Measurements from ENCODE around the gene TIAM2. TPM values are rescaled to one million over a fixed set of nuclear protein-coding genes. Genes with fewer than 3 reads are reported as not detected.
"Not testable (repeated sequence)": the region's sequence is repeated elsewhere in the genome, so short reads cannot be mapped to it uniquely, and the experiment has no call there.

Gene TIAM2
- total RNA-seq, 2 donors from 2014 or later = 3.1 to 6.6 TPM

- TF ChIP-seq CTCF (IDR thresholded peaks at IDR 0.05) = peak in 5 of 7 experiments; percentile 10 to 25 (median 22)
- DNase-seq; H3K27me3 ChIP-seq; H3K9me3 ChIP-seq; H3K4me3 ChIP-seq; H3K27ac ChIP-seq; H3K4me1 ChIP-seq; intact Hi-C loops (cut with DNase I); H3K36me3 ChIP-seq (replicated peaks in 1 of 2; ENCODE audit: insufficient read depth in 1 of 2, low read depth in 2 of 2); ATAC-seq: not testable (repeated sequence)
- WGBS, 2 donors = 83 to 96% methylated on average over 5 of the region's 5 CpGs
These were observed 273.2 kb downstream of the TIAM2 start for GRCh38 chr6:155268088-155268867.

- no peak overlapping the region for H3K27ac ChIP-seq
- no peak overlapping the region for H3K4me3 ChIP-seq
- 96 to 98% methylated on average over 3 of the region's 3 CpGs for WGBS, 2 donors
- TF ChIP-seq CTCF (IDR thresholded peaks at IDR 0.05) = no peak
- TF ChIP-seq POLR2A (IDR thresholded peaks at IDR 0.05) = no peak
- intact Hi-C loops (cut with DNase I) = no loop called here
- H3K27me3 ChIP-seq = no peaks in the 10 kb centered on the region
- H3K9me3 ChIP-seq = no peaks in the 10 kb centered on the region
- H3K4me1 ChIP-seq = no peaks in the 10 kb centered on the region
- DNase-seq (no peak), ATAC-seq (no peak)
- H3K36me3 ChIP-seq (replicated peaks in 1 of 2; ENCODE audit: insufficient read depth in 1 of 2, low read depth in 2 of 2) = no peaks in the 10 kb centered on the region
These were observed 274.6 kb downstream of the TIAM2 start for GRCh38 chr6:155269765-155270164.

GRCh38 chr6:155270561-155271091 is 275.5 kb downstream of the TIAM2 start:
- WGBS, 2 donors = 75 to 79% methylated on average over 7 of the region's 7 CpGs
- DNase-seq (no peak), ATAC-seq (no peak)
- no peaks in the 10 kb centered on the region for H3K36me3 ChIP-seq (replicated peaks in 1 of 2; ENCODE audit: insufficient read depth in 1 of 2, low read depth in 2 of 2)
- no peaks in the 10 kb centered on the region for H3K4me1 ChIP-seq
- H3K27me3 ChIP-seq = no peaks in the 10 kb centered on the region
- intact Hi-C loops (cut with DNase I) = no loop called here
- H3K4me3 ChIP-seq = no peak overlapping the region
- no peaks in the 10 kb centered on the region for H3K9me3 ChIP-seq
- no peak overlapping the region for H3K27ac ChIP-seq
- no peak for TF ChIP-seq CTCF (IDR thresholded peaks at IDR 0.05)
- no peak for TF ChIP-seq POLR2A (IDR thresholded peaks at IDR 0.05)

GRCh38 chr6:155271145-155271544 is 276.0 kb downstream of the TIAM2 start:
- H3K27me3 ChIP-seq = no peaks in the 10 kb centered on the region
- H3K36me3 ChIP-seq (replicated peaks in 1 of 2; ENCODE audit: insufficient read depth in 1 of 2, low read depth in 2 of 2) = no peaks in the 10 kb centered on the region
- H3K27ac ChIP-seq = no peak overlapping the region
- ATAC-seq (no peak), DNase-seq (no peak)
- TF ChIP-seq POLR2A (IDR thresholded peaks at IDR 0.05) = no peak
- intact Hi-C loops (cut with DNase I) = no loop called here
- H3K9me3 ChIP-seq = no peaks in the 10 kb centered on the region
- H3K4me3 ChIP-seq = no peak overlapping the region
- H3K4me1 ChIP-seq = no peaks in the 10 kb centered on the region

GRCh38 chr6:155272353-155273232 is 277.5 kb downstream of the TIAM2 start:
- ATAC-seq (no peak), DNase-seq (no peak)
- H3K27me3 ChIP-seq = no peaks in the 10 kb centered on the region
- no peaks in the 10 kb centered on the region for H3K9me3 ChIP-seq
- no peaks in the 10 kb centered on the region for H3K36me3 ChIP-seq (replicated peaks in 1 of 2; ENCODE audit: insufficient read depth in 1 of 2, low read depth in 2 of 2)
- H3K4me3 ChIP-seq = no peak overlapping the region
- intact Hi-C loops (cut with DNase I) = no loop called here
- 81 to 83% methylated on average over 8 of the region's 8 CpGs for WGBS, 2 donors
- no peaks in the 10 kb centered on the region for H3K4me1 ChIP-seq
- no peak for TF ChIP-seq POLR2A (IDR thresholded peaks at IDR 0.05)
- TF ChIP-seq CTCF (IDR thresholded peaks at IDR 0.05) = no peak
- H3K27ac ChIP-seq = no peak overlapping the region
